ELR (cell line): Measurements from ENCODE around the gene LPIN2.
"Not testable (repeated sequence)": the region's sequence is repeated elsewhere in the genome, so short reads cannot be mapped to it uniquely, and the experiment has no call there.

Experiments
- DNase-seq: peaks from one replicate; pipeline ENCODE4 v3.0.0-alpha.2; 2015; ENCODE audit warnings: low read depth

The LPIN2 gene

DNA sequence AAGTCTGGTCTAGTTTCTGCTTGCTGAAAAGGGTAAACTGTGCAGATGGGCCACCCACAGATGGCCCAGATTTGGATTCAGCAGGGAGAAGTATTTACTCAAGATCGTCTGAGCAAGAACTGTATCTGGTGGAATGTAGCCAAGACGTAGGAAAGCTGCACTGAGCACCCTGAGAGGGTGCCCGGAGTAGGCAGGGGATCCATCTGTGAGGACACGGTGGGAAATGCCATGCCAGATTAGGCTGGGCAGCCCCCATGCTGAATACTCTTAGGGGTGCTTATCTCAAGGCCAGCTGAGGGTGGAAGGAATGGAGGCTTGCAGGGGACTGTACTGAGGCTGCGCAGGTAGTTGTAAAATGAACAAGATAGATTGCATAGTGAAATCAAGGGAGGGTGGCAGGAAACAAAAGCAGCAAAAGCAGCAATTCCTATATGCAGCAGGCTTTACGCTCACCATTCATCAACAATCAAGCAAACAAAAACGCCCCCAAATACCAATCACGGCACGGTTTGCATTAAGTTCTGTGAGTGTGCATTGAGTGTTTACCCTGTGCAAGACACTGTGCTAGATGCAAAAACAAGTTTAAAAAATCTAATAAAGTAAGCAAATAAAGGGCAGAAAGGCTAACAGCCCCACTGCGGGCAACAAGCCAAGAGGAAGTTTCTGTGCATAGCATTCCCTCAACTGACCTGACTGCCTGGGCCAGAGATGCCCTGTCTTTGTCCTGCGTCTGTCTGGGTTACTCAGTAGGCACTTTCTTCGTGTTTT, 32.2 kb upstream of the LPIN2 start:
- no peak for DNase-seq

DNA sequence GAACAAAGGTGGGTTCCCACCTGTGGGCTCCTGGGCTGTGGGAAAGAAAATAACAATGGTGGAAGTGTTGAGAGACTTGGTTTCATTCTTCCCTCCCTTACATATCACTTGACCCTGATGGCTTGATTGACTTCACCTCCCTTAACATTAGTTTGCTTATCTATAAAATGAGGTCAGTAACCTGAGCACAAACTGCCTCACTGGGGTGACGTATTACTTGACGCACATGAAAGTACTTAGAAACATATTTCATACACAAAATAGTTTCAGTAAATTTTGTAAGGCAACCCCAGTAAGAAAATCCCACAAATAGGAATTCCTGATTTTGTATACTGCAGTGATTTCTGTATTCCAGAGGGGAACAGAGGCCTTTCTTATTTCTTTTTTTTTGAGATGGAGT, 29.4 kb upstream of the LPIN2 start:
- no peak for DNase-seq

DNA sequence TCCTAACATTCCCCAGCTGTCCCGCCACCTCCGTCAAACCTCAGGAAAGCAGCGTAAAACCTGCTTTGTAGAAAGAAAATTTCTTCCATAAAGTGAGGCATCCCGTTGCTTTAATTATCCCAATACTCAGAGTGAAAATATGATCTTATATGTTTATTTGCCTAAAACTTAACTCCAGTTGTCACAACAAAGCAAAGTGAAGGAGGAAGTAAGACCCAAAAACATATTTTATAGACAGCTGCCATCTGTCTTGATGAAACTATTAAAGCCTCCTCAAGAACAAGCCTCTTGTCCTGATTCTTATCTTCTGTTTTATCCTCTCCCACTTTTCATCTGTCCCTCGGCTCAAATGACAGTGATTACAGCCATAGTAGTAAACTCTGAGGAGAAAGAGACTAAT, 28.9 kb upstream of the LPIN2 start:
- DNase-seq, result no peak

DNA sequence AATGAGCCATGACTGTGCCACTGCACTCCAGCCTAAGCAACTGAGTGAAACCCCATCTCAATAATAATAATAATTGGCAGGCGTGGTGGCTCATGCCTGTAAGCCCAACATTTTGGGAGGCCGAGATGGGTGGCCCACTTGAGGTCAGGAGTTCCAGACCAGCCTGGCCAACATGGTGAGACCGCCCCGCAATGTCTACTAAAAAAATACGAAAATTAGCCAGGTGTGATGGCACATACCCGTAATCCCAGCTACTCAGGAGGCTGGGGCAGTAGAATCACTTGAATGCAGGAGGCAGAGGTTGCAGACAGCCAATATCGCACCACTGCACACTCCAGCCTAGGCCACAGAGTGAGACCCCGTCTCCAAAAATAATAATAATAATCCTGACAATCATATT, 27.9 kb upstream of the LPIN2 start:
- no peak for DNase-seq

DNA sequence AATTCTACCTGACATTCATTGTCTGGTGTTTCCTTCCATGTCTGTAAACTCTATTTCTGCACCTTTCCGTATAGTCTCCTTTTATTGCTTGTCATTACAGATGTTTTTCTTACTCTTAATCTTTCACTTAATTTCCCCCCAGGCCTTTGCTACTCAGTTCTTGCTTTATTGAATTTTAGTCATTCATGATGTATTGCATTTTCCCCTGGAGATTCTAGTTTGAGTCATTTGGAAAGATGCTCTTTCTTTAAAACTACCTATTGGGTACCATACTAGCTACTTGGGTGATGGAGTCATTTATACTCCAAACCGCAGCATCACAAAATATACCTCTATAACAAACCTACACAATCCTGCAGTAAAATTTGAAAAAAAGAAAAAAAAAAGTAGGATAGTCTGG, 27.2 kb upstream of the LPIN2 start:
- DNase-seq, result no peak

DNA sequence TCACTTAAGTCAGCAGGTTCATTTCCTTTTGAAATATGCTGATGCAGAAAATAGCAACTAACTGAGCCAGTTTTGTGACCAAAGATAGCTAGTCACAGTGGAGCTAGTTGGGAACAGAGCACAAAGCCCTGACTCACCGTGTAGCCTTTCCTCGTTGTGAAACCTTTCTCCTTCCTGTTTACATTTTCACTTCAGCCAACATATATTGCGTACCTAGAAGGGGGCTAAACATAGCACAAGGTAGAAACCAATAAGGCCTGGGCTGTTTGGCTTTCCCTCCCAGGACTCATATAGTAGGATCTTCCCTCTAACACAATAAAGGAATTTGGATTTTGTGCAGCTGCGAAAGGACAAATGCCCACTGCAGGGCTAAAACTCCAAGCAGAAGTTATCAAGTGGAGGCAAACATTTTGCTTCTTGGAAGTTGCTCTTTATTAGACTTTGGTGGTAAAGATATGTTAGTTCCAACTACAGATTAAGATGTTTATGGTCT, 24.5 kb upstream of the LPIN2 start:
- DNase-seq, result peak; percentile 91

DNA sequence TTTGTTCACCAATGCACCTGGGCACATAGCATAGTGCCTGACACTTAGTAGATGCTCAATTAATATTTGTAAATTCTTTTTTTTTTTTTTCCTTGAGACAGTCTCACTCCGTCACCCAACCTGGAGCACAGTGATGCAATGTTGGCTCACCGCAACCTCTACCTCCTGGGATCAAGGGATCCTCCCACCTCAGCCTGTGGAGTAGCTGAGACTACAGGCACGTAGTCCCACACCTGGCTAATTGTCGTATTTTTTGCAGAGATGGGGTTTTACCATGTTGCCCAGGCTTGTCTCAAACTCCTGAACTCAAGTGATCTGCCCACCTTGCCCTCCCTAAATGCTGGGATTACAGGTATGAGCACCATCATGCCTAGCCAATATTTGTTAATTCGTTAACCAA, 23.2 kb upstream of the LPIN2 start:
- no peak for DNase-seq

DNA sequence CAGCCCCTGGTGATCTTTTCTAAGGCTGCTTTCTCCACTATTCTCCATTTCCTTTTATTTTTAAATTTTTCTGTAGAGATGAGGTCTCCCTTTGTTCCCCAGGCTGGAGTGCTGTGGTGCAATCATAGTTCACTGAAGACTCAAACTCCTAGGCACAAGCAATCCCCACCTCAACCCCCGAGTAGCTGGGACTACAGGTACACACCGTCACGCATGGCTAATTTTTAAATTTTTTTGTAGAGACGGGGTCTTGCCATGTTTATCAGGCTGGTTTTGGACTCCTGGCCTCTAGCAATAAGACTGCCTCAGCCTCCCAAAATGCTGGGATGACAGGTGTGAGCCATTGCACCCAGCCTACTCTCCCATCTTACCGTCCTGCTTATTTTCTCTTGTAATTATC, 22.7 kb upstream of the LPIN2 start:
- DNase-seq, result no peak

DNA sequence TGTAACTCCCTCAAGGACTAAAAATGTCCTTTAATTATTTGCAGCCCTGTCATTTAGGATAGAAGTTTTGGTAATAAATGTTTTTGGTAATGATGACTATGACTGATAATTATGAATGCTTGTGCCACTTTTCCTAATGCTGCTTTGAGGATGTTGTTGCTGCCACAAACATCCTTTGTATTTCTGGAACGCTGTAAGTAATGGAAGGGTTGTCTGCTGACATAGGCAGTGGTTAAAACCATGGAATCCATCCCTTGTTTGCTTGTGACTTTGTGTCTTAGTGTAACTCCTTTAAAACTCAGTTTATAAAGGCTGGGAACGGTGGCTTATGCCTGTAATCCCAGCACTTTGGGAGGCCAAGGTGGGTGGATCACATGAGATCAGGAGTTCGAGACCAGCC, 19.8 kb upstream of the LPIN2 start:
- DNase-seq, result no peak

DNA sequence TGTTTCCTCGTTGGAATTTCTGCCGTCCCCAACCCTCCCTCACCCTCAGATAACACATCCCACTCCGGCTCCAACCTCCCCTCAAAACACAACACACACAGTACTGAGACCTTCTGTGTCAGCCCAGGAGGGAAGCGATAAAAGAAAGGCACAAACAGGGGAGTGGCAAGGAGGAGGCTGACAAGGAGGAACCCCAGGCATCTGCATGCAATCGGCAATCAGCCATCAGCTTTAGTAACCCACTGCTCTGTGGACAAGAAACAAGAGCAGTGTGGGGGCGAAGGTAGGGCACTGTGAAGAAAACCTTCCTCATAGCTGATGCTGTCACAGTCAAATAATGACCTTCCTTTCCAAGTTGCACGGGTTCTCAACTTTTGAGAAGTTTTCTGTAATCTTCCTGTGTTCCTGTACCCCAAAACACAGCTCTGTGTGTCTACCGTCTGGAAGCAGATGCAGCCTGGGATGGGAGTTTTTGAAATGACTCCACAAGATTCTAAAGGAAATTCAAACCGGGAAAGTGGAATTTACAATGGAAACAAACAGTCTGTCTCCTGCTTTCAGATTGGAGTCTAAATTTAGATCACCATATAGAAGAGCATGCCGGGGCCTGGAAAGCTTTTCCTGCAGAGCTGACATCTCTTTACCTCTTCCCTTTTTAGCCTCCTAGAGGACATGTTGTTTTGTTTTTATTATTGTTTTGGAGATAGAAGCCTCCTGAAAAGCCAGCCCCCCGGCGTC, 16.4 kb upstream of the LPIN2 start:
- DNase-seq, result no peak

DNA sequence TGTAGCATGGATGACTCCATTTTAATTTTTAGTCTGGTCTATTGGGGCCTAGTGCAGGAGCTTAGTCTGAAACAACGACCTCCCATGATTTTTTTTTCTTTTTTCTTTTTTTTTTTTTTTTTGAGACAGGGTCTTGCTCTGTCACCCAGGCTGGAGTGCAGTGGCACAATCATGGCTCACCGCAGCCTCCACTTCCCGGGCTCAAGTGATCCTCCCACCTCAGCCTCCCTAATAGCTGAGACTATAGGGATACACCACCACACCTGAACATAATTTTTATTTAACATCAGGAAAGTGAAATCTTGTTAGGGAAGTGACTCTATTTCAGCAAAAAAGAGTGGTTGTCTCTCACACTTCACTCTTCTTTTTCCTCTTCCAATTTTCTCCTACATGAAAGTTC, 15.2 kb upstream of the LPIN2 start:
- not testable (repeated sequence) for DNase-seq

DNA sequence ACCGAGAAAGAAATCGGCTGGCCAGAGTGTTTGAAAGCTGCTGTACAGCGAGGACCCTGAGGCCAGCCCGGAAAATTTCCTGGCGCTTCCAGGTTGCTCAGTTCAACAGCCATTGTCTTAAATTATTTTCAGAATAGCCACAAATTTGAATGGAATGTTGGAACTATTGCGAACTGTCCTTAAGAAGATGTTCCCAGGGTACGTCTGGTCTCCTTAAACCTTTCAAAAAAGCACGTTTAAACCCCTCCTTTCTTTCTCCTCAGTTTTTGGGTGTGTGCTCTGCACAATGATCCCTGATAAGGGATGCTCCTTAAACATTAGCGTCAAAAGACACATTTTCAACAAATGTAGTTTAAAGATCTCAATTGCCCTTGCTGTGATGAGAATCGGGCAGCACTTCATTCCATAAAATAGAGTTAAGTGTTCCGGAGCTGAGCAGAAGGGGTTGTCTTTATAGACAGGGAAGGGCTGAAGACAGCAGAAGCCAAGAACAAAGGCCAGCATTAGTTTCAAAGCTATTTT, 14.5 kb upstream of the LPIN2 start:
- no peak for DNase-seq

DNA sequence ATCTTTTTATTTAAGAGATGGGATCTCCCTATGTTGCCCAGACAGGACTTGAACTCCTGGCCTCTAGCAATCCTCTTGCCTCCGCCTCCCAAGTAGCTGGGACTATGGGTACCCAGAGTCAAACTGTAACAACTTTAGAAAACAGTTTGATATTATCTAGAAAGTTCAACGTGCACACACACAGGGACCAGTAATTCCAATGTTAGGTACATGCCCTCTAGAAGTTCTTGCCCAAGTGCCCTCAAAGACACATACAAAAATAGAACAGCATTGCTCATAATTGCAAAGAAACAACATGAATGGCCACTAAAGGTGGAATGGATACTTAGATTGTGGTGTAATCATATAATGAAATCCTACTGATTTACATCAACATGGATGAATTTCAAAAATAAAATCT, 12.6 kb upstream of the LPIN2 start:
- DNase-seq, result no peak

DNA sequence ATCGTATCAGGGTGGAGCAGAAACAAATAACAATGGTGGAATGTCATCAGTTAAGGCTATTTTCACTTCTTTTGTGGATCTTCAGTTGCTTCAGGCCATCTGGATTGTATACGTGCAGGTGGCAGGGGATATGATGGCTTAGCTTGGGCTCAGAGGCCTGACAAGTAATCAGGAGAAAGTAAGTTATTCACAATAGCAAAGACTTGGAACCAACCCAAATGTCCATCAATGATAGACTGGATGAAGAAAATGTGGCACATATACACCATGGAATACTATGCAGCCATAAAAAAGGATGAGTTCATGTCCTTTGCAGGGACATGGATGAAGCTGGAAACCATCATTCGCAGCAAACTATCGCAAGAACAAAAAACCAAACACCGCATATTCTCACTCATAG, 10.7 kb upstream of the LPIN2 start:
- DNase-seq, result not testable (repeated sequence)

DNA sequence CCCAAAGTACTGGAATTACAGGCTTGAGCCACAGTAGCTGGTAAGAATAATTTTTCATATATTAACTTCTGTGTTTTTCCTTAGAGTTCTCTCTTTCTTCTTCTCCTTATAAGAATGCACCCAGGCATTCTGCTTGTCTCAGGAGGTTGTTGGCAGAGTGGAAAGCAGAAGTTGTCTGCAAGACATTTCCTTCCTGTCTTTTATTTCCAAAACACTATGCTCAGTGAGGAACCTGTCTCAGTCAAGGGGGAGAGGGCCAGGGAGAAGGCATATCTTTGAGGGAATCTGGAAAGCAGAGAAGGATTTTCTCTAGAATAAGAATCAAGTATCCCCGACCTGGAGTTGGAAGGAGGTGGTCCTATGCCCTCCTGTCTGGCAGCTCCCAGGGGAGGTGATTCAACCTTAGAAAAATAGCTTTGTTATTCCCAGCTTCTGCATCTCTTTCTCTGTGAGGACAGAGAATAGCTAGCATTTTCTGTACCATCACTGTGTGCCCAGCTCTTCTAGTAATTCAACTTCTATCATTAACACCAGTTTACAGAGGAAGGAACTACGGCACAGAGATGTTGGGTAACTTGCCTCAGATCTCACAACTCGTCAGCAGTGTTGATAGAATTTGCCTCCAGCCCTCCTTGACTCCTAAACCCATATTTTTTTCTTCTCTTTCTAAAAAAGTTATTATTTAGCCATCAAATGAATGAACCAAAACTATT, 3.8 kb upstream of the LPIN2 start:
- DNase-seq, result no peak

DNA sequence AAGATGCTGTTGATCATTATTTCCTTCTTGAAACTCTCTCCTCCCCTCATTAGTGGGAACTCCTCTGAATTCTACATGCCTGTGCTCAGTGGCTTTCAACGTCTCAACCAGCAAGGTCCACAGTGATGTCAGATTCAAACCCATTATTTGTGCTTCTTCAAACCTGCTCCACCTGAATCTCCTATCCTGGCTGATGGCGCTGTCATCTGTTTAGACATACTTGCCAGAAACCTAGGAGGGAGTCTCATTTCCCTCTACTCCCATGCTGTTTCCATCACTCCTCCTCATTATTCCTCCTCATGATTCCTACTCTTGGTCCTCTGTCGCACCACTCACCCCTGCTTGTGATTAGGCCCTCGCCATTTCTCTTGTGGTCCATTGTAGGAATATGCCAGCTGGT, 2.9 kb upstream of the LPIN2 start:
- no peak for DNase-seq

DNA sequence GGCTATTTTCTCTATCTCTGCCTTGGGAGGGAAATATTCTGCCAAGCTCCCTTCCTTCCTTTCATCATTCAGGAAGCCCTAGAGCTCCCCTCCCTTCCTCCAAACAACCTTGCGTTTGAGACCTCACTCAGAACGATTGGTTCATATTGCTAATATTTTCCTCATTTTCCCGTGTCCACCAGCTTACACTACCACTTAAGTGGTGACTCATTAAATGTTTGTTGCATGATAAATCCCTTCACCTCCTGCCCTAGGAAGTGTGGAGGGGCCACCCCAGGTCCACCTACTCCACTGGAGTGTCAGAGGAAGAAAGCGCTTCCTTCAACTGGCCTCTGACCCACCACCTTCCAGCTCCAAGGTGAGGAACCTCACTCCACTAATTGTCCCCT, 2.3 kb upstream of the LPIN2 start:
- DNase-seq, result peak; percentile 97

DNA sequence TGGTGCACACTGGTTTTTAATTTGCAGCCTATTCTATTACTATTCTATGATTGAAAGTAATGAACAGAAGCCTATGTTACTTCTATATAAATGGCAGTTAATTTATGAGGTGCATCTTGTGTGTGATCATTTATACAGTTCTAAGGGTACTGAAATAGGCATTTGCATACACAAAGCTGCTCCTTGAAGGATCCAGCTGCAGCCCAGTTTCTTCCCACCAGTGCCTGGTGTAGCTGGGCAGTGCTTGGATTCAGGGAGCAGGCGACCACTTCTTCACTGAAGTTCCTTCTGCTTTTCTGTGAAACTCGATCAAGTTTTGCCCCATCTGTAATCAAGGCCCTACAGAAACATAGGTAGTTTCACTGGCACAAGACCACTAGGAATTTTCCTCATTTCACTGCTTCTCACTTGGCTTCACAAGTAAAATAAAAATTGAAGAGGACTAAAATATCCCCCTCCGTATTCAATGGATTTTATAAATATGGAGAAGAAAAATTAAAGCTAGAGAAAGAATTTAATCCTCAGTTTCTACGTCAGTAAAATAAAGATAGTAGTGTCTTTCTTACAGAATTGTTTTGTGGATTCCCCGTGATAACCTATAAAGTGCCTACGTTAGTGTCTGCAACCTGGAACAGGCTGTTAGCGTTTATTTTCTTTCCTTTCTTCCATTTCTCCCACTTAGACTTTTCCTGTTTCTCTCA, 1.7 kb upstream of the LPIN2 start:
- DNase-seq, result no peak

DNA sequence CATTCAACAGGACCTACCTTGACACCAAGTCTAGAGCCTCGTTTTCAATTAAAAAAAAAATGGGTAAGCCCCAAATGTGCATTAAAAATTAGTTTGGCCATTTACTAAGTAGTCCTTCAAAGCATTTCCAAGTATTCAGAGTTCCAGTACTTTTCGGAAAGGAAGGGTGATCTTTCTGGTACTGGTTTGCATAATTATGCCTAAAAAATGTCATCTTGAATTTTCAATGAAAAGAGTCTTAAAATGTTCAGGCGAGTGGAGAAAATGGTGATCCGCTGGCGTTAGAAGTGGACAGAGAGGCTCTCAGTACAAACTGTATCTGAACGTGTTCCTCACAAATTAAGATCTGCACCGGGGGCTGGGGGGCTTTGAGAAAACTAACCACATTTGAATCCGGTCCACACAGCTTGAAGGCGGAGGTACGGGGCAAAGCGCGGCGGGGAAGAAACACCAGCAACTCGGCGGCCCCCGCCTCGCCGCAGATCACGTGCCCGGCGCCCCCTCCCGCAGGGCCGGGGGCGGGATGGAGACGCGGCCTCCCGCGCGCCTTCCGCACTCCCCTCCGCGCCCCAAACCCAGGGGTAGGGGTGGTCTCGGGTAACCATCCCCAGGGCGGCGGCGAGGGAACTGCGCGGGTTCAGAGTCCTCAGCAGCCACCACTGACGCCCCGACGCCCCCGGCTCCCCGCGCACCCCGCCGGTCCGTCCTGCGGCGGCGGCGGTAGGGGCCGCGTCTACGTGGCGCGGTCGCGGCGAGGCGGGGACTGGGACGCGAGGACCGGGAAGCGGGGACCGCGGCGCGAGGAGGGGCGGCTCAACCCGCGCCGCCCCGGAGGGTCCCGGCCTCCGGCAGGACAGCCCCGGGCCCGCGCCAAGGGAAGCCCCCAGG, 564 bp downstream of the LPIN2 start:
- DNase-seq, result peak; percentile 48

DNA sequence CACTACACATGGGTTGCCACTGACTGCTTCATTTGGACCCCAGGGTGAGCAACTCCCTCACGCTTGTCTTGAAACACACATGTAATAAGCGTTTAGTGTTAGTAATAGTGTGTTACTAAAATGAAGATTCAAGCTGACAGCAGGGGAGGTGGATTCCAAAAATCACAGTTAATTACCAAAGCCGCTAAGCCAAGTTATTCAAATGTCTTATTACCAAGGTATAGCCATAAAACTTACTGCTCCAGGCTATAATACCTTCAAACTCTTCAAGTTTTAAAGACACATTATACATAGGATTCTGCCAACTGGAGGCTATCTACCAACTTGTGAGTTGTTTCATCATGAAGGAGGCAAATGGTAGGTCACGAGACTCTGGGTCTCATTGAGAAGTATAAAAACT, 2.9 kb downstream of the LPIN2 start:
- DNase-seq, result no peak

DNA sequence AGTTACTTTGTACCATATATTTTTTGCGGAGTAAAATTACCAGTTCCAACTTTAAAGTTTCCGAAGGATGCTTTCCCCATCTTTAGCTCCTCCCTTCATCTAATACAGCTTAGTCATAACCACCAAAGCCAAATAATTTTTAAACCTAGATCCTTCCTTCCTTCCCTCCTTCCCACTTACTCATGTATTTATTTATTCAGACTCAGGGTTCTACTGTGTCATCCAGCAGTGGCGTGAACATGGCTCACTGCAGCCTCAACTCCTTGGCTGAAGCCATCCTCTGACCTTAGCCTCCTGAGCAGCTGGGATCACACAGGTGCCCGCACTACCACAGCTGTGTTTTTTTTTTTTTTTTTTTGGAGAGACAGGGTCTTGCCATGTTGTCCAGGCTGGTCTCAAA, 4.4 kb downstream of the LPIN2 start:
- DNase-seq, result peak; percentile 93
